Endothelial cell of umbilical vein (primary cell): ENCODE results near the gene GUCD1. TPM values are rescaled to one million over a fixed set of nuclear protein-coding genes. Genes with fewer than 3 reads are reported as not detected.

ENCODE experiments used
- BruUV-seq: library from RNA; stranded (reverse); fragments of 400-500 nt; replicated peaks from 2 replicates; lab custom pipeline; 2021; lab: Mats Ljungman, UMichigan
- CTCF ChIA-PET: fragments of 300-600, 350-600 bp; sonication (Branson Sonifier 250); formaldehyde crosslinking; loops from one replicate; lab custom pipeline; 2021; ENCODE audit warnings: antibody characterized with exemption, inconsistent platforms; lab: Charles Lee
- POLR2A ChIA-PET: fragments of 300-600, 350-600 bp; sonication (Branson Sonifier 250); formaldehyde crosslinking; loops from one replicate; lab custom pipeline; 2021; ENCODE audit warnings: antibody characterized with exemption, inconsistent platforms; lab: Charles Lee
- DNase-seq: peaks from one replicate; pipeline ENCODE4 v3.0.0-alpha.2; 2011; ENCODE audit warnings: low read depth, low spot score
- FAIRE-seq: peaks from 2 replicates; lab custom pipeline; 2011; peaks lifted over from hg19 to GRCh38; lab: Jason Lieb, UNC
- H2AFZ ChIP-seq: 2 replicates; pipeline ENCODE4 v1.6.0; 2012; ENCODE audit warnings: low read depth, low read length, control low read depth, inconsistent platforms
- H3K27ac ChIP-seq: 2 replicates; pipeline ENCODE4 v1.5.1; 2011; ENCODE audit warnings: low read depth, mild to moderate bottlenecking, control low read depth, low read length, moderate library complexity; ENCODE audit not compliant: insufficient read depth
- H3K27me3 ChIP-seq, 2 experiments: 2 replicates each; pipeline versions ENCODE4 v1.6.0 to v1.6.1; 2011; ENCODE audit warnings: low read length in 2 of 2, mixed read lengths in 1 of 2; ENCODE audit not compliant: control insufficient read depth in 2 of 2, insufficient read depth in 2 of 2
- H3K36me3 ChIP-seq, 2 experiments: 2 replicates in 1 of 2; 3 replicates in 1 of 2; pipeline ENCODE4 v1.5.1; 2011; ENCODE audit warnings: low read length in 2 of 2, mild to moderate bottlenecking in 1 of 2, moderate library complexity in 1 of 2; ENCODE audit not compliant: control insufficient read depth in 2 of 2, insufficient read depth in 2 of 2; ENCODE audit errors: extremely low read depth in 1 of 2
- H3K4me1 ChIP-seq: 3 replicates; pipeline ENCODE4 v1.5.1; 2011; ENCODE audit warnings: mild to moderate bottlenecking, low read length; ENCODE audit not compliant: control insufficient read depth, insufficient read depth; ENCODE audit errors: extremely low read depth
- H3K4me2 ChIP-seq: 2 replicates; pipeline ENCODE4 v1.6.1; 2011; ENCODE audit warnings: low read length, control low read depth, mixed read lengths; ENCODE audit not compliant: insufficient read depth
- H3K4me3 ChIP-seq, 3 experiments: fragments of 200-600 bp in 1 of 3; sonication (generic), shearing (Covaris generic) in 1 of 3; replicated peaks in 1 of 3; 2 replicates each; pipeline ENCODE4 v1.5.1; 2011 to 2016; ENCODE audit warnings: control low read depth in 3 of 3, low read length in 3 of 3, mild to moderate bottlenecking in 2 of 3, inconsistent platforms in 1 of 3, low read depth in 1 of 3, moderate library complexity in 1 of 3; ENCODE audit not compliant: insufficient read depth in 1 of 3
- H3K79me2 ChIP-seq: 2 replicates; pipeline ENCODE4 v1.6.0; 2012; ENCODE audit warnings: low read length, inconsistent platforms; ENCODE audit not compliant: control insufficient read depth, insufficient read depth
- H3K9ac ChIP-seq: replicated peaks from 2 replicates; pipeline ENCODE3; 2011; ENCODE audit warnings: low read length, control low read depth; ENCODE audit not compliant: insufficient read depth; ENCODE audit errors: extremely low read depth
- H3K9me1 ChIP-seq: replicated peaks from 3 replicates; pipeline ENCODE4 v1.6.0; 2011; ENCODE audit warnings: mild to moderate bottlenecking, low read length; ENCODE audit not compliant: control insufficient read depth, insufficient read depth; ENCODE audit errors: extremely low read depth
- H3K9me3 ChIP-seq: replicated peaks from 2 replicates; pipeline ENCODE4 v1.5.1; 2012; ENCODE audit warnings: low read length, inconsistent platforms; ENCODE audit not compliant: control insufficient read depth, insufficient read depth
- H4K20me1 ChIP-seq: replicated peaks from 2 replicates; pipeline ENCODE3; 2011; ENCODE audit warnings: mild to moderate bottlenecking, low read length; ENCODE audit not compliant: control insufficient read depth, insufficient read depth; ENCODE audit errors: extremely low read depth
- CTCF ChIP-seq, 2 donors: IDR thresholded peaks; 1 replicate in 1 of 2; 2 replicates in 1 of 2; pipeline ENCODE4 v1.5.1; 2011; ENCODE audit warnings: low read length in 2 of 2, mild to moderate bottlenecking in 2 of 2, moderate library complexity in 2 of 2, control low read depth in 1 of 2, inconsistent platforms in 1 of 2, low read depth in 1 of 2; ENCODE audit not compliant: insufficient read depth in 1 of 2; ENCODE audit errors: extremely low read depth in 1 of 2
- EZH2 ChIP-seq: IDR thresholded peaks from 2 replicates; pipeline ENCODE4 v1.6.1; 2012; ENCODE audit warnings: borderline replicate concordance, low read depth, mild to moderate bottlenecking, moderate library complexity, low read length, inconsistent platforms; ENCODE audit not compliant: severe bottlenecking
- FOS ChIP-seq: IDR thresholded peaks from 2 replicates; pipeline ENCODE4 v1.6.1; 2011; ENCODE audit warnings: mild to moderate bottlenecking, low read length, moderate library complexity, borderline replicate concordance; ENCODE audit not compliant: insufficient read depth
- GATA2 ChIP-seq: IDR thresholded peaks from 2 replicates; pipeline ENCODE4 v1.7.0; 2011; ENCODE audit warnings: low read depth, mild to moderate bottlenecking, moderate library complexity, mixed read lengths, low read length; ENCODE audit not compliant: insufficient read length, insufficient read depth
- JUN ChIP-seq: IDR thresholded peaks from 2 replicates; pipeline ENCODE4 v1.6.1; 2011; ENCODE audit warnings: borderline replicate concordance, low read depth; ENCODE audit not compliant: insufficient read length, insufficient read depth
- dilution Hi-C: fragments of 300-500 bp; cut with MboI; formaldehyde crosslinking; loops from one replicate; pipeline ENCODE4 v1.15.0; 2019; ENCODE audit warnings: low sequenced_read_pairs; ENCODE audit not compliant: extremely low pct_ligation_motif_present
- intact Hi-C: fragments of 100-400 bp; cut with micrococcal nuclease; formaldehyde crosslinking; loops from one replicate; pipeline ENCODE4 v1.10.0; 2022
- polyA plus RNA-seq, 4 experiments: library from polyadenylated mRNA; depleted of rRNA in 3 of 4; stranded (reverse) in 3 of 4; unstranded in 1 of 4; fragments of >200 nt; gene quantifications; 2 replicates each; pipeline versions ENCODE4 v1.2.1 to v1.2.3, GENCODE V29; 2011 to 2012; ENCODE audit warnings: missing spikeins in 1 of 4
- total RNA-seq: library from RNA; stranded (reverse); gene quantifications from 2 replicates; pipeline ENCODE4 v1.2.3, GENCODE V29; 2021

The GUCD1 gene
- total and polyA plus RNA-seq, 2 donors (not counting 3 experiments of a cell fraction or from before 2014, with no cell fraction given): 116 to 138 TPM

- H3K79me2 ChIP-seq: no peaks in the 10 kb centered on the region
- no peaks in the 10 kb centered on the region for H3K9me3 ChIP-seq
- no peaks in the 10 kb centered on the region for H3K36me3 ChIP-seq
- peak overlapping the region; percentile 52 for H3K27ac ChIP-seq
- dilution Hi-C loops: no loop called here
- no peak for TF ChIP-seq EZH2
- TF ChIP-seq GATA2: peak; percentile 11
- H3K4me1 ChIP-seq: peaks cover 9% of the 10 kb centered on the region
- H3K27me3 ChIP-seq: no peaks in the 10 kb centered on the region
- H3K4me2 ChIP-seq: no peak overlapping the region
- intact Hi-C loops: loop anchor here (2.0 to 10.0 kb wide), 2 partner anchors 253 to 339 kb away; partner anchors contain the start of genes SPECC1L and SUSD2
- peak; percentile 45 for DNase-seq
- H2AFZ ChIP-seq: peak overlapping the region; percentile 83
- no peak overlapping the region for H3K4me3 ChIP-seq
- POLR2A ChIA-PET: no interaction called here
- no peaks in the 10 kb centered on the region for H3K9me1 ChIP-seq
- CTCF ChIA-PET: interaction anchor here (0.8 to 2.5 kb wide), 9 partner anchors 11 to 248 kb away, joined by 3 to 8 read pairs (median 3); no protein-coding TSS in a partner anchor
- no peak overlapping the region for H3K9ac ChIP-seq
- no TSS peak for BruUV-seq
- H4K20me1 ChIP-seq: no peaks in the 10 kb centered on the region
- peak; percentile 73 for FAIRE-seq
Observed at GRCh38 chr22:24523873-24524272, 31.1 kb downstream of the GUCD1 start.

- intact Hi-C loops: loop anchor here (1.0 to 10.0 kb wide), 2 partner anchors 197 to 337 kb away; partner anchors contain the start of gene SUSD2
- ChIA-PET CTCF (interaction anchor here (0.9 to 2.0 kb wide), 16 partner anchors 10 to 199 kb away, joined by 3 to 14 read pairs (median 4); no protein-coding TSS in a partner anchor), POLR2A (no interaction called here)
- no peak overlapping the region for H3K4me2 ChIP-seq
- no peak overlapping the region for H3K4me3 ChIP-seq
- H3K9me3 ChIP-seq: no peaks in the 10 kb centered on the region
- FAIRE-seq: peak; percentile 89
- no peak overlapping the region for H2AFZ ChIP-seq
- BruUV-seq: no TSS peak
- no peaks in the 10 kb centered on the region for H3K27me3 ChIP-seq
- H3K79me2 ChIP-seq: no peaks in the 10 kb centered on the region
- TF ChIP-seq CTCF (IDR thresholded peaks at IDR 0.05; ENCODE audit: extremely low read depth in 1 of 2, insufficient read depth in 1 of 2, low read depth in 1 of 2, low read length in 2 of 2) (peak; percentile 37 to 52), JUN (no peak), FOS (peak; percentile 37)
- no peaks in the 10 kb centered on the region for H4K20me1 ChIP-seq
- H3K36me3 ChIP-seq: no peaks in the 10 kb centered on the region
- H3K27ac ChIP-seq: no peak overlapping the region
- H3K4me1 ChIP-seq: peaks cover 9% of the 10 kb centered on the region
- dilution Hi-C loops: no loop called here
- no peak overlapping the region for H3K9ac ChIP-seq
- peak; percentile 70 for DNase-seq
- no peaks in the 10 kb centered on the region for H3K9me1 ChIP-seq
Observed at GRCh38 chr22:24521791-24522245, 33.1 kb downstream of the GUCD1 start.
